Measurements from ENCODE around the gene TMEM43. TPM values are rescaled to one million over a fixed set of nuclear protein-coding genes. Genes with fewer than 3 reads are reported as not detected.

TMEM43 gene
- total RNA-seq, 1 donor from 2014 or later, result 56.3 TPM

DNA sequence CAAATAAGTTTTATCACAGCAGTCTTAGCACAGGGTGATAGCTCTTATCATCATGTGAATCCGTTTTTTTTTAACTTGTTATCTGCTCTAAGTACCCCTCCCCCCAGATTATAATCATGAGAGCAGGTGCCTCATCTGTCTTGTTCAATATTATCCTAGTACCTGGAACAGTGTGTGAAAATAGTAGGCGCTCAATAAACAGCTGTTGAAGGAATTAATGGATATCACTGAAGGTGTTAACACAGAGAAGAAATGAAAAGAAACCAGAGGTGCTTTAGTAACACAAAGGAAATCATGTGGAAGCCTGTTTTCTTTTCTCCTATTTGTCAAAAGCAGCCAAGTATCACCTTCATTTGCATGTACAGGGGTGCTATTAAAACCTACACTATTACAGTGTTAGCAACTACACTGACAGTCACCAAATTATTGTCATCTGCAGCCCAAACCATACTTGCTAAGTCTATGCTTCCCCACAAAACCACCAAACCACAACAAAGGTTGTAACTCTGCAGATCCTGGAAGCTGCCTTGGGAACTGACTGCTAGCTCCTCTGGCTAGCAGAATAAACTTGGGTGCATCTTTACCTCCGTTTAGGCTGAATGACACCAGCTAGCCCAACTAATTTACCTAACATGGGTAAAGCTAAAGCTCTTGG lies 50.7 kb downstream of the TMEM43 start:
- DNase-seq (ENCODE audit: low read depth), result no peak
- H3K4me3 ChIP-seq (ENCODE audit: low read depth, low read length), result no peak overlapping the region
- TF ChIP-seq, protein P1, sequence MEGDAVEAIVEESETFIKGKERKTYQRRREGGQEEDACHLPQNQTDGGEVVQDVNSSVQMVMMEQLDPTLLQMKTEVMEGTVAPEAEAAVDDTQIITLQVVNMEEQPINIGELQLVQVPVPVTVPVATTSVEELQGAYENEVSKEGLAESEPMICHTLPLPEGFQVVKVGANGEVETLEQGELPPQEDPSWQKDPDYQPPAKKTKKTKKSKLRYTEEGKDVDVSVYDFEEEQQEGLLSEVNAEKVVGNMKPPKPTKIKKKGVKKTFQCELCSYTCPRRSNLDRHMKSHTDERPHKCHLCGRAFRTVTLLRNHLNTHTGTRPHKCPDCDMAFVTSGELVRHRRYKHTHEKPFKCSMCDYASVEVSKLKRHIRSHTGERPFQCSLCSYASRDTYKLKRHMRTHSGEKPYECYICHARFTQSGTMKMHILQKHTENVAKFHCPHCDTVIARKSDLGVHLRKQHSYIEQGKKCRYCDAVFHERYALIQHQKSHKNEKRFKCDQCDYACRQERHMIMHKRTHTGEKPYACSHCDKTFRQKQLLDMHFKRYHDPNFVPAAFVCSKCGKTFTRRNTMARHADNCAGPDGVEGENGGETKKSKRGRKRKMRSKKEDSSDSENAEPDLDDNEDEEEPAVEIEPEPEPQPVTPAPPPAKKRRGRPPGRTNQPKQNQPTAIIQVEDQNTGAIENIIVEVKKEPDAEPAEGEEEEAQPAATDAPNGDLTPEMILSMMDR (conservative IDR thresholded peaks at IDR 0.05; ENCODE audit: low read depth, low read length), result no peak

DNA sequence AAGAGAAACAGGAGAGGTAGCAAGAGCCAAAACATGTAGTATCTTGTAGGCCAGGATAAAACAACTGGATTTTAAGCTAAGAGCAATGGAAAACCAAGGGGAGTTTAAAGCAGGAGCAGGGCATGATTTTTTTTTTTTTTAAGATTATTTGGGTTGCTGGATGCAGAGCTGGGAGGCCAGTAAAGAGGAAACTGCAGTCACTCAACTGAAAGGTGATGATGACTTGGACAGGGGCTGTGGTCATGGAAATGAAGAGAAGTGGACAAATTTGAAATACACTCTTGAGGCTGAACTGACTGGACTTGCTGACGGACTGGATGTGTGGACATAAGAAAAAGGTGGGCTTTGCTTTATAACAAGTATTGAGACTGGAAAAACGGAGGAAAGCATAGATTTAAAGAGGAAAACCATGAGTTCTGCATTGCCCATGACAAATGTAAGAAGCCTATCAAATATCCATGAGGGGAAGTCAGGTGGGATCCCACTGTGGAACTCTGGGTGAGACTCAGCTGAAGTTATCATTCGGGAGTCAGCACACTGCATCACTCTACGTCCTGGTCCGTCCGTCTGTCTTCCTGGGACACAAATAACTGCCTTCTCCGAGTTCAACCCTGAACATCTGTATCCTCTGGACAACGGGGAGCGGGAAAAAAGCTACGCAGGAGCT lies 52.9 kb downstream of the TMEM43 start:
- TF ChIP-seq, protein P1 (conservative IDR thresholded peaks at IDR 0.05; ENCODE audit: low read depth, low read length), result no peak
- DNase-seq (ENCODE audit: low read depth), result no peak
- peak overlapping the region; percentile 96 for H3K4me3 ChIP-seq (ENCODE audit: low read depth, low read length)

DNA sequence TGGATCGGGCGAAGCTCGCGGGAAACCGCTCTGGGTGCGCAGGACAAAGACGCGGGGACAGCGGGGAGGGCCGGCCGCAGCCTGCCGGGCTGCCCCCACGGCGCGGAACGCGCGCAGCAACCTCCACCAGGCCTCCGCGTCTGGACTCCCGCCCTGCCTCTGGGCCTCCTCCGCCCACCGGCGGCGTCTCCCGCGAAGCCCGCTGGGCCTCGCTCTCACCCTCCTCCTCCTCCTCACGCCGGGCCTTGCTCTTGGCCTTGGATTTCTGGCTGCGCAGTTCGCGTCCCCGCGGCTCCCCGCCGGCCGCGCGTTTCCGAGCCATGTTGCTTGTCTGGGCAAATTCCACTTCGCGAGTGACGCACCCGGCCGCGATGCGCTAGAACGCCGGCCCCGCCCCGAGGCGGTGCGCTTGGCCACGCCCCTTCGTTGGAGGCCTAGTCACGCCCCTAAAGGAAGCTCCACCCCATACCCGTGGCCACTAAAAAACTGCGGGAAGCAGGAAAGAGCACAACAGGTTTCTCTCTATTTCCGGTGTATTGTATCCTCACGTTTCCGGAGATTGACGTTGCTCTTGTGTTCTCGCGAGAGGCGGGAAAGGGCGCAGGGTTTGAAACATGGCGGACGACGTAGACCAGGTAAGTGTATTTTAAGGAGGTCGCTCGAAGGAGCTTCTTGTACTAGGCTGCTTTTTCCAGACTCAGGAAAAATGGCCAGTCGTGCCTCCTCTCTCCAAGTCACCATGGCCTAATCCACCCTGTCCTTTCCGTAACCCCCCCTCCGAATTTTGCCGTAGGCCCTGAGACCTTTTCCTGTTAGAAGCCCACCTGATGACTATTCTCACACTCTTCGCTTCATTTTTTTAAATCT lies 53.6 kb downstream of the TMEM43 start, which contains the start of the genes LSM3 and XPC:
Gene LSM3 (plus strand): TSS at position 571 of the 867 bp plus-strand sequence. CDS start 44 bp downstream, at position 615.
Gene XPC (minus strand): TSS at position 355 of the 867 bp plus-strand sequence. CDS start 33 bp downstream, at position 322.
- H3K4me3 ChIP-seq (ENCODE audit: low read depth, low read length), result peak within 1 kb of the TSS; percentile 96
- DNase-seq (ENCODE audit: low read depth), result peak; percentile 96
- TF ChIP-seq, protein P1 (conservative IDR thresholded peaks at IDR 0.05; ENCODE audit: low read depth, low read length), result no peak

DNA sequence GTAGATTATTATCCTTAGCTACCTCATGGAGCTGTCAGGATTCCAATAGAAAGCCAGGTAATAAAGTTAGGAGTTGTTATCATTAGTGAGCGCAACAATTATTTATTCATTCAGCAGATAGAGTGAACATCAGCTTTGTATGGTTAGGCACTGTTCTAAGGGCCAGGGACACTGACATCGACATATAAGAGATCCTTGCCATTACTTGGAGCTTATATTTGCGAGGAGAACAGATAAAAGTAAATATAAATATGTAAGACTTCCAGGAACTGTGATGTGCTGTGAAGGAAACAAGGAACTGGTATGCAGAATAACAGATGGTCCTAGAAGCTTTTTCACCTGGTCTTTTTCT lies 54.2 kb downstream of the TMEM43 start:
- TF ChIP-seq, protein P1 (conservative IDR thresholded peaks at IDR 0.05; ENCODE audit: low read depth, low read length), result no peak
- peak overlapping the region; percentile 96 for H3K4me3 ChIP-seq (ENCODE audit: low read depth, low read length)
- no peak for DNase-seq (ENCODE audit: low read depth)

DNA sequence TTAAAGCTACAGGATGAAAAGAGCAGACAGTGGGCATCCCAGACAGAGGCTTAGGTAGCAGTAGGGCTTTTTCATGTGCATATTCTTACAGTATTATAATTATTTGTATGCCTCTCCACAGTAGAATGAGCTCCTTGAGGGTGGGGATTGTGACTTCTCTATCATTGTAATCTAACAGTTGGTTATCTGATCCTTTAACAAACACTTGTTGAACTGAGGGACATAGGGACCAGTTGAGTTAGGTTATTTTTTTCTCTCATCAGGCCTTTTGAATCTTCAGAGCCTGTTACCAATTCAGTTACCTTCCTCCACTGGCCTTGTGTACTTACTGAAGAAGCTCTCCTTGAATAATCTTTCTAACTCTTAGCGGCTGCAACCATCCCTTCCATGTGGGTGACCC lies 54.9 kb downstream of the TMEM43 start:
- TF ChIP-seq, protein P1 (conservative IDR thresholded peaks at IDR 0.05; ENCODE audit: low read depth, low read length), result no peak
- H3K4me3 ChIP-seq (ENCODE audit: low read depth, low read length), result peak overlapping the region; percentile 96
- DNase-seq (ENCODE audit: low read depth), result no peak

DNA sequence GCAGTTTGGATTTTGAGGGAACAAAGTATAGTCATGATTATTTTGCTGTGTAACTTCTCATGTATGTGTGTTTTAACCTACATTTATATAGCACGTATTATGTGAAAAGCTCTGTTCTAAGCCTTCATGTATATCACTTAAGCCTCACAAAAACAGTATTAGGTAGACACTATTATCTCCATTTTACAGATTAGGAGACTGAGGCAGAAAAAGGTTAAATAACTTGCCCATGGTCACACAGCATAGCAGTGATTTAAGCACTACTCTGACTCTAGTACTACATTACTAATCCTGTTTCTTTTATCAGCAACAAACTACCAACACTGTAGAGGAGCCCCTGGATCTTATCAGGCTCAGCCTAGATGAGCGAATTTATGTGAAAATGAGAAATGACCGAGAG lies 56.4 kb downstream of the TMEM43 start:
- TF ChIP-seq, protein P1 (conservative IDR thresholded peaks at IDR 0.05; ENCODE audit: low read depth, low read length), result no peak

More for the DNA sequence above, 56.4 kb downstream of the TMEM43 start:
- DNase-seq (ENCODE audit: low read depth), result no peak
- no peak overlapping the region for H3K4me3 ChIP-seq (ENCODE audit: low read depth, low read length)

Data from epithelial cell of proximal tubule (primary cell).